Measurements from ENCODE around the gene ZC3H11A. TPM values are rescaled to one million over a fixed set of nuclear protein-coding genes. Genes with fewer than 3 reads are reported as not detected.

Gene ZC3H11A
- total RNA-seq, 1 experiment from 2014 or later: 153 TPM

GRCh38 chr1:203840208-203840808, 44.9 kb downstream of the ZC3H11A start:
- H3K27ac ChIP-seq: no peak overlapping the region
- H3K4me1 ChIP-seq: no peaks in the 10 kb centered on the region
- H3K36me3 ChIP-seq: peaks cover 79% of the 10 kb centered on the region
- H3K4me3 ChIP-seq: no peak overlapping the region
- H3K27me3 ChIP-seq: no peaks in the 10 kb centered on the region
- H3K9me3 ChIP-seq (replicated peaks): no peaks in the 10 kb centered on the region; the same call in 1 of the 2 replicates
- no peak for DNase-seq

DNA sequence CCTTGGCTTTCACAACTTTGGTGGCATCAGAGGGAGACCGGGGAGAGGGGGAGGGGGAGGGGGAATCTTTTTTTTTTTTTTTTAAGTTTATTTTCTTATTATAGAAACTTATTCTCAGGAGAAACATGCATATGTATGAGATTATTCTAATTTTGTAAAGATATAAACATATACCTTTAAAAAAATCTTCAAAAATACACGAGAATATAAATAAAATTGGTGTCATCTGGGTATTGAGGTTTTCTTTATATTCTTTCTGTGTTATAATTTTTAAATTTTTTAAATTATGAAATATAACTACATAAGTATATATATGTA, 47.1 kb downstream of the ZC3H11A start:
- Histone ChIP-seq H3K9me3 (replicated peaks) (no peaks in the 10 kb centered on the region; the same call in 1 of the 2 replicates), H3K36me3 (peaks cover 74% of the 10 kb centered on the region), H3K4me1 (no peaks in the 10 kb centered on the region), H3K4me3 (no peak overlapping the region), H3K27ac (no peak overlapping the region), H3K27me3 (no peaks in the 10 kb centered on the region)
- DNase-seq: no peak

GRCh38 chr1:203843435-203843834, 48.0 kb downstream of the ZC3H11A start:
- DNase-seq: no peak
- Histone ChIP-seq H3K27ac (no peak overlapping the region), H3K4me3 (no peak overlapping the region), H3K27me3 (no peaks in the 10 kb centered on the region), H3K9me3 (replicated peaks) (no peaks in the 10 kb centered on the region; the same call in 1 of the 2 replicates), H3K36me3 (peaks cover 74% of the 10 kb centered on the region), H3K4me1 (no peaks in the 10 kb centered on the region)

Other genes with a start within 250 kb of the ZC3H11A start
- 42.5 and 44.4 TPM in 2 replicates for gene ATP2B4, start 168.8 kb upstream of the ZC3H11A start, total RNA-seq (2014; rRNA removed; shearing (Covaris generic))
- gene LAX1, start 30.4 kb upstream of the ZC3H11A start, total RNA-seq (2014; rRNA removed; shearing (Covaris generic)): not detected in 2 replicates
- 21.4 and 21.7 TPM in 2 replicates for gene ZBED6, start within 50 bp of the ZC3H11A start, total RNA-seq (2014; rRNA removed; shearing (Covaris generic))
- gene SNRPE, start 66.0 kb downstream of the ZC3H11A start, total RNA-seq (2014; rRNA removed; shearing (Covaris generic)): 323 and 390 TPM in 2 replicates

All from SJCRH30 (cell line).